GM18858 (cell line): ENCODE data around the gene STARD3.

ENCODE experiments used
- ATAC-seq: cut with Tn5 transposase; IDR thresholded peaks from one replicate; pipeline ENCODE4 v1.9.1; 2021; ENCODE audit not compliant: unreplicated experiment

STARD3 gene

DNA sequence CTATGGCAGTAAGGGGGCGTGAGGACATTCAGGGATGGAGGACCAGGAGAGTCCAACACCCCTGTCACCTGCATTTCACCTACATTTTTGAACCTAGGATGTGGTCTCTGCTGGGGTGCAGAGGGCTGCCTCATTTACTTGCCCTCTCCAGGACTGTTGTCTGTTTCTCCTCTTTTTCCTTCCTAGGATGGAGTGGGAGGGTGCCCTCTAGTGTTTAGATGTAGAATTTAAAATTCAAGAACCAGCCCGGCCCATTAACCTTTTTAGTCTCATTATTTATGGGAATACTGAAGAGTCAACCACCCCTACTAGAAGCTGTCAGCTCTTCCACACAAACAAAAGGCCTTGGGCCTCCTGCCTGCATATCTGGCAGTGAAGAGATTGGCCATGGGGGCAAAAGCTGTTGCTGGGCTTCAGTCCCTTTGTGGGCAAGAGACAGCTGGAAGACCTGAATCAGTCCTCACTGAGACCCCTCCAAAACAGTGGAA lies 2.5 kb upstream of the STARD3 start:
- no peak for ATAC-seq

DNA sequence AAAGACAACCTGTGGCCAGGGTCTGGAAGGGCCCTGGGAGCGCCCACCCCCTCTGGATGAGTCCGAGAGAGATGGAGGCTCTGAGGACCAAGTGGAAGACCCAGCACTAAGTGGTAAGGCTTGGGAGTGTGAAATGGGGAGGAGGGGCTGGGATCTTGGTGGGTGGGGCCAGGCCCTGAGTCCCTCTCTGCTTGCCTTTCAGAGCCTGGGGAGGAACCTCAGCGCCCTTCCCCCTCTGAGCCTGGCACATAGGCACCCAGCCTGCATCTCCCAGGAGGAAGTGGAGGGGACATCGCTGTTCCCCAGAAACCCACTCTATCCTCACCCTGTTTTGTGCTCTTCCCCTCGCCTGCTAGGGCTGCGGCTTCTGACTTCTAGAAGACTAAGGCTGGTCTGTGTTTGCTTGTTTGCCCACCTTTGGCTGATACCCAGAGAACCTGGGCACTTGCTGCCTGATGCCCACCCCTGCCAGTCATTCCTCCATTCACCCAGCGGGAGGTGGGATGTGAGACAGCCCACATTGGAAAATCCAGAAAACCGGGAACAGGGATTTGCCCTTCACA lies 1.2 kb upstream of the STARD3 start:
- no peak for ATAC-seq

DNA sequence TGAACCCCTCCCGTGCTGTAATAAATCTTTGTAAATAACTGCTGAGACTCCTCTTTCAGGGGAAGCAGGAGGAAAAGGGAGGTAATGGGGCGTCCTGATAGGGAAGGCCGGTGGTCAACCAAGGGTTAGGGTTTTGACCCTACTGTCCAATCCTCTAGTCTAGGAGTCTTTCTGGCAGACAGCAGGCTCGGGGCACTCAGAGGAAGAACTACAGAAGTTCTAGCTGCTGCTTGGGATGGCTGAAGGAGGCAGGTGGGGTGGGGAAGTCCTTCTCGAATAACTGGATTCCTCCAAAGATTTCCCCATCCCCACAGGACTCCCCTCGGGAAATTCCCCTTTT lies 387 bp upstream of the STARD3 start:
- no peak for ATAC-seq

DNA sequence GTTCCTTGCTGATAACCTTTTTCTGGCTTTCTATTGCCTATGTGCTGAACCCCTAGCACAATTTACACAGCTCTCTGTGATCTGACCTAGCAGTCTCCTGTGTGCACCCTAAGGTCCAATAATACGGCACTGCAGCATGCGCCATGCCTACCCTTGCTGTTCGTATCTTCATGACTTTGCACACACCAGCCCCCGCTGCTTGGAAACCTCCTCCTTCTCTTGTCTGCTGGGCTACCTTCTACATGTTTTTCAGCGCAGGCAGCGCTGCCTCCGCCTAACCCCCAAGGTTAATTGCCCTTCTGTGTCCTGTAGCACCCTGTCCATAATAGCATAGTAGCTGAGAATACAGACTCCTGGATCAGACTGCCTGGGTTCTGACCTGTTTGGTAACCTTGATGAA lies 1.4 kb downstream of the STARD3 start:
- no peak for ATAC-seq

DNA sequence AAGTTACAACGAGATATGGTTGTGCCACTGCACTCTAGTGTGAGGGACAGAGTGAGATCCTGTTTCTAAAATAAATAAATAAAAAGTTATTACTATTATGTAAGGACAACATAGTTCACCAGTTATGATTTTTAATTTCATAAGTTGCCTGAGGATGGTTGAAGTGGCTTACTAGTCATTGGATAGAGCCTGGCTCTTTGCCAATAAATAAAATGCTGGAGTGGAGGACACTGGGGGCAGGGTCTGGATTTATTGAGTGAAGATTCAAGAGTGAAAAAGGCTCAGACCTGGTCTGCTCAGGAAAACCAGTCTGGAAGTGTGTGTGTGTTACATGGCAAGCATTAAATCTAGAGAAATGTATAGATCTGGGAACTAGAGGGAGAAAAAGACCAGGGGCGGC lies 2.1 kb downstream of the STARD3 start:
- no peak for ATAC-seq

DNA sequence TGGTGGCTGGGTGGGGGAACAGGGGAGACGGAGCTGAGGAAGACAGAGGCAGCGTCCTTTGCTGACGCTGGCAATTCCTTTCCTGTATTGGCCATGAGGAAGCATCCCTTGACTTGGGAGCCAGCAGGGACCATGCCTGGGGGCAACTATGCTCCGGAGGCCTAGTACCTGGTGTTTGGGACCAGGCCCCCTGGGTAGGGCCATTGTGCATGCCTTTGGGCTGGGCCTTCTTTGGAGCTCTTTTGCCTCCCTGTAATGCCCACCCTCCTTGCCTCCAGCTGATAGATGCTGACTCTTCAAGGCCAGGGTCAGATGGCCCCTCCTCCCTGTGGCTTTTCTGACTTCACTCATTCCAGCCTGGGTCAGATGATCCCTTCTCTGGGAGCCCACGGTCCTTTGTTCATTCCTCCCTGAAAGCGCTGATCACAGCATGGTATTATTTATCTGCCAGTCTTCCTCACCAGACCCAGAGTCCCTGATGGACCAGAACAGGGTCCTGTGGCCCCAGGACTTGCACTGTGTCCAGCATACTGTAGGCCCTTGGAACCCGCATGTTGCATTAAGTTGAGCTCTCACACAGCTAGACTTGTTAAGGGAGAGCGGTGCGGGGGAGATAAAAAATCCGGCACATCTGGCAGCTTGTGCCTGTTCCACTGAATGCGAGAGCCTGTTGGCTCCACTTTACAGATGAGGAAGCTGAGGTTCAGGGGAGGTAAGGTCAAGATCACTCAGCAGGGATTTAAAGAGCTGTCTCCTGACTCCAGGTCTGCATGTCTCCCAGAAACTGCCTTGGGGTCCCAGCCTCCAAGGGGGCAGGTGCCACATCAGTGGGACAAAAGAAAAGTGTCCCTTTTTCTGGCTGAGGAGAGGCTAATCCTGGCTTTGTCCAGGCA lies 2.9 kb downstream of the STARD3 start:
- no peak for ATAC-seq

DNA sequence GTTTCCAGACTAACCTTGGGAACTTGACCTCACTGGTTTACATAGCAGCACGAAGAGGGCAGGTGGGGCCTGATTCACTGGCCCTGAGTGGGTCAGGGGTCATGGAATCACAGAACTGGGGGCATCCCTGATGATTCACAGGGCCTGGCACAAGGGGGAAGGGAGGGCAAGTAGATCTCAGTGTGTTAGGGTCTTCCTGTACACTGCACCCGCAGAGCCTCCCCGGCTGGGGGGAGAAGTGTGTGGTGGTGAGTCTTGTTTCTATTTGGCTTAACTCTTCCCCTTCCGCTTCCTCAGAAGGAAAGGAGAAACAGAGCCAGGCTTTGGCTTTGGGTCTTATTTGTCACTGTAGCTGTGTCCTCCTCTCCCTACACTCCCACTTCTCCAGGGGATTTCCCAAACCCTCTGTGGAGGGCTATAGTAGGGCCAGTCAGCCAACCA lies 3.7 kb downstream of the STARD3 start:
- no peak for ATAC-seq

DNA sequence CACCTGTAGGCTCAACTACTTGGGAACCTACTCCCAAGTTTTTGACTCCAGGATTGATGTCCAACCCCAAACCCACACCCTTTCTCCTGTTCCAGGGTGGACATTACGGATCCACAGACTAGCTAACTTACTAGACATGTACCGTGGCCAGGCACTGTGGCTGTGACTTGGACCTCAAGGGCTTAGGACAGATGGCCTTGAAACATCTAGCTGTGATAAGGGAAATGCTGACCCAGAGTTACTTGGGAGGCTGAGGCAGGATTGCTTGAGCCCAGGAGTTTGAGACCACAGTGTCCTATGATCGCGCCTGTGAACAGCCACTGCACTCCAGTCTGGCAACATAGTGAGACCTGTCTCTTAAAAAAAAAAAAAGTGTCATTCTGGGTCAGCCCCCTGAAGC lies 4.2 kb downstream of the STARD3 start:
- no peak for ATAC-seq

DNA sequence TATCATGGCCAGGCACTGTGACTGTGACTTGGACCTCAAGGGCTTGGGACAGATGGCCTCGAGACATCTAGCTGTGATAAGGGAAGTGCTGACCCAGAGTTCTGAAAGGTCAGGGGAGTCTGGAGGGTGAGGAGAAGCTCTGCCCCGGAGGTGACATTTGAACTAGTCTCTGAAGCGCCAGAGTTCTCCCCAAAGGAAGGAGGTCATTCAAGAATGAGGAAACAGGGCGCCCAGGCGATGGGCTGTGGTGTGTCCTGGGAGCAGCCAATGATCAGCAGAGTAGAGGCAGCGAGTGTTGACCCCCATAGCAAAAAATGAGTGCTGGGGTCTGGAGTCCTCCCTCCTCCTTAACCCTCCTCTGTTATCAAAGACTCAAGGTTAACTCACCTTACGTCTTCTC lies 4.9 kb downstream of the STARD3 start:
- ATAC-seq = no peak

DNA sequence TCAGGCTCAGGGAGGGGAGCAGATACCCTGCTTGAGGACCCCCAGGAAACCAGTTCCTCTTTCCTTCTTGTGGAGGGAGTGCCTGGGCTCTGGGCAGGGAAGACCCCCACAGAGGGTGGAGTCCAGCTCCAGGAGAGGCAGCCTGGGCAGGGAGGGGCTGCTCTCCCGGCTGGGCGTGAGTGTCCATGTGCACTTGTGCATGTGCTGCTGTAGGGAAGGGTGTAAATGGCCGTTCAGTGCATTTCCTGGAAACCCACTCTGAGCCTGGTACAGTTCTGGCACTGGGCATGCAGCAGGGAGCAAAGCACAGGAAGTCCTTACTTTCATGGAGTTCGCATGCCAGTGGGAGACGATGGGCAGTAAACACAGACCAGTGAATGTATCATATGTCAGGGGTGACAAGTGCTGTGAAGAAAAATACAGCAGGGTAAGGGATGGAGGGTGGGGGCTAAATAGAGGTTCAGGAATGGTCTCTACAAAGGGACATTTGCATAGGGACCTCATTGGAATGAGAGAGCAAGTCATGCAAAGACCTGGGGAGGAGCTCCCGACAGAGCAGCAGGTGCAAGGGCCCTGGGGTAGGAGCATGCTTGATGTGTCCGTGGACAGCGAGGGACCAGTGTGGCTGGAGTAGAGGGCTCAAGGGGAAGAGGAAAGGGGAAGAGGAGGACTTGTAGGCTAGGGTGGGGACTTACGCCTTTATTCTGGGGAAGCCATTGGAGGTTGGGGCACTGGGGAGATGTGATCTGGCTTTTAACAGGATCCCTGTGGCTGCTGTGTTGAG lies 5.5 kb downstream of the STARD3 start:
- ATAC-seq = no peak

DNA sequence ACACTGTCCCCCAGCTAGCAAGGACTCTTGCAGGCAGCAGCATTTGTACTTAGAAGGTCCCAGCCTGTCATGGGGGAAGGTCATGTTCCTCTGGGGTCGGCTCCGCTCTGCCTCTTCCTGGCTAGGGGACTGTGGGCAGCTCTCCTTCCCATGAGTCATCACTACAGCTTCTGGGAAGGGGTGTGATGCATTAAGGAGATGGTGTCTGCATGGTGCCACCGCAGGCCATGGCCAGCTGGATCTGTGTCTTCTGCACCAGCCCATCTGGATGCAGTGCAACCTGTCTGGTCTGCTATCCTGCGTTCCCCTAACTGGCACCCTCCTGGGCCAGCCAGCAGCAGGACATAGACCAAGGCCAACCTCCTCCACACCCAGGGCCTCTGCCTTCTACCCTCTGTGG lies 6.3 kb downstream of the STARD3 start:
- ATAC-seq = no peak

DNA sequence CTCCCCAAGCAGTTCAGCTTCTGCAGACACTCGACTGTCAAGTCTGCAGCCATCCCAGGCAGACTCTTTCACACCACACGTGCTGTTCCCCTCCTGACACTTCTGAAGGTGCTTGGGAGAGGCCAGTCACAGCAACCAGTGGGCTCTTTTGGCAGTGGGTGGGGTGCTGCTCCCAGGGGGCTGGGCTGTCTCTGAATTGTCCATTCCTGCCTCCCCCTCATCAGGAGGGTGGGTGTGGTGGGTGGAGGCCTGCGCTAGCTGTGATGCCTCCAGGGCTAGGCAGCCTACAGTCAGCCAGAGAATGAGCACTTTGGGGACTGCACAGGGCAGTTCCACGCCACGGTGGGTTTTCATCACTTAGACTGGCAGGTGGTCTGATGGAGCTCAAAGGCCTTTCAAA lies 10.3 kb downstream of the STARD3 start:
- ATAC-seq = no peak

DNA sequence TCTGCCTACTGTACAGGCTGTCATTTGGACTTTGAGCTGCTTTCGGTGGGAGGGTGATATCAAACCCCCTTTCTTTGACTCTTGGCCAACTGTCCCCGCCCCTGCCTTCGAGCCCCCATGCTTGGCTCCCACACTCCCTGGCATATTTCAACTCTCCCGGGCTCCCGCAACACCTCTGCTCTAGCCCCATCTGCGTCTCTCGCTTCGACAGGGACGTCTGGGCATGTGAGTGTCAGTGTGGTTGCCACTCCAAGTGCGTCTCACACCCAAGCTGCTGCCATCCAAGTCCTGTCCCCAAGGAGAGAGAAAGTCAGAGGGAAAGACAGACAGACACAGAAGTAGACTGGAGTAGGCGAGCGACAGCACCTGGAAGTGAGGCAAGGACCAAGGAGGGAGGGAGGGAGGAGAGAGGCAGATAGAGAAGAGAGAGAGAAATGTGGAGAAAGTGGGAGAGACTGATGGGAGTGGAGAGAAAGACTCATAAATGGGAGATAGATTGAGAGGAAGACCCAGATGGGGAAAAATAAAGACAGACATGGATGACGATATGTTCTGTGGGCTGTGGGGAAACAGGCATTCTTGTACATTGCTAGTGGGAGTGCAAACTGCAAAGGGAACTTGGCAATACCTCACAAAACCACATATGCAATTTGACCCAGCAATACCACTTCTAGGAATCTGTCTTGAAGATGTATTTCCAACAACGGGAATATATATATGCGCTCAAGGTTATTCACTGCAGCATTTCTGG lies 11.8 kb downstream of the STARD3 start:
- ATAC-seq = no peak

DNA sequence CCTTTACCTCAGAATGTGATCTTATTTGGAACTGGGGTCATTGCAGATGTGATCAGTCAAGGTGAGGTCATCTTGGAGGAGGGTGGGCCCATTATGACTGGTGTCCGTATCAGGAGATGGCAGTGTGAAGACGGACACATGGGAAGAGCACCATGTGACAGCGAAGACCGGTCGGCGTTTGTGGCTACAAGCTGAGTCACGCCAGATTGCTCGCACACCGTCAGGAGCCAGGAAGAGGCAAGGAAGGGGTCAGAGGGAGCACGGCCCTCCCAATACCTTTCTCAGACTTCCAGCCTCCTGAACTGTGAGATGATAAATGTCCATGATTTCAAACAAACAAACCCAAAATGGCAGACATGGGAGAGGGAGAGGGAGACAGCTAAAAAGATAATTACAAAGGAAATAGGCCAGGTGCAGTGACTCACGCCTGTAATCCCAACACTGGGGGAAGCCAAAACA lies 13.2 kb downstream of the STARD3 start:
- no peak for ATAC-seq

DNA sequence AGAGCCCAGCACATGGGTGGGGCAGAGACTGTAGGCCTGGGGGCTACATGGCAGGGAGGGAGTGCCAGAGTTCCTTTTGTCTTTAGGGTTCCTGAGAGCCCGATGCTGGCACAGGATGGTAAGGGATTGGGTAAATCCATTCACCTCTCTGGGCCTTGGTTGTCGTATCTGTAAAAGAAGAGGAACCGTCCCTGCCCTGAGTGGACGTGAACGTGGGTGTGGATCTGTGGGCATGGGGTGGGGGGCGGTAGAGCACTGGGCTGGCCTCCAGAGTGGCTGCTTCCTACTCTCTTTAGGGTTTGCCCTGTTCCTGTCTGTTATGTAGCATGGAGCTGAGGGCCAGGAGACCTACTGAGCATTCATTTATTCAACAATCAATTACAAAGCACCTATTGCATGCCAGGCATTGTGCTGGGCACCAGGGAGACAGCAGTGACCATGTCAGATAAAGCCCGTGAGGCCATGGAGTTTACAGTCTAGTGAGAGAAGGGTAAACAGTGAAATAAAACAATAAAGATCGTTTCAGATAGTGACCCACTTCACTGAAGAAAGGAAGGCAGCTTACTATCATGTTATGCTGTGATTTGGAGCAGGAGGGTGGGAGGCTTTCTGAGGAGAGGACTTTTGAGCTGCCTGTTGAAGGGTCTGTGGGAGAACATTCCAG lies 15.1 kb downstream of the STARD3 start:
- no peak for ATAC-seq

DNA sequence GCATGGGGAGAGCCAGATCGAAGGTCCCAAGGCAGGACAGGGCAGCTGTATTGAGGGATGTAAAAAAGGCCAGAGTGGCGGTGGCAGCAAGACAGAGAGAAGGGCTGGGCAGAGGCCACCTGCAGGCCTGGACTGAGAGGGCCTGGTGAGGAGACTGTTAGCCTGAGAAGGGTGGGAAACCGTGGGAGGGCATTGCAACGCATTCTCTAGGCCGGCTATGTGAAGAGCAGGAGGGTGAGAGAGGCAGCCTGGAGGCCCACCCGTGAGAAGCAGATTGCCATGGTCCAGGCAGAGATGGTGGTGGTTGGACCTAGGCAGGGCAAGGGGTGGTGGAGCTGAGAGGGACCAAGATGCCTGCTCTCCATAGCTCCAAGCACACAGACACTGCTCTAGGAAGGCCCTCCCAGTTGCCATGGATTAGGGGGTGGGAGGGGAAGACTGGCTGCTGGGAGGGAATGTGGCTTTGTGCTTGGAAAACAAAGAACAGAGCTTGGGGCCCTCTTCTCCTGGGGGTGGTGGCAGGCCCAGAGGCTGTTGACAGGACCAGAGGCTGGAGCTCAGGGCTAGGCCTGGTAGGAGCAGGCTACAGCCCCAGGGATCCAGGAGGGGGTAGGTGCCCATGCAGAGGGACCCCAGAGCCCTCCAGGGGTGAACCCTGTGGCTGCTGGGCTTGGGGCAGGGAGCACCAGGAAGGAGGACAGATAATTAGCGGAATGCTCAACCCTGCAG lies 15.8 kb downstream of the STARD3 start:
- no peak for ATAC-seq

DNA sequence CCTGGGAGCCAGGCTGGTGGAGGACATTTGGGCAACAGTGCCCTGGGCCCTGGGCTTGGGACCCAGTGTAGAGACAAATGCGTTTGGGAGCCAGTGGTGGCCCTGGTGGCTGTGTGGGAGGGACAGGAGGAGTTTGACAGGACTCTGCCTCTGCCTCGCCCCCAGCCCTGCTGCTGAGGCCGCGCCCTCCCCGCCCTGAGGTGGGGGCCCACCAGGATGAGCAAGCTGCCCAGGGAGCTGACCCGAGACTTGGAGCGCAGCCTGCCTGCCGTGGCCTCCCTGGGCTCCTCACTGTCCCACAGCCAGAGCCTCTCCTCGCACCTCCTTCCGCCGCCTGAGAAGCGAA lies 16.3 kb downstream of the STARD3 start:
- no peak for ATAC-seq

DNA sequence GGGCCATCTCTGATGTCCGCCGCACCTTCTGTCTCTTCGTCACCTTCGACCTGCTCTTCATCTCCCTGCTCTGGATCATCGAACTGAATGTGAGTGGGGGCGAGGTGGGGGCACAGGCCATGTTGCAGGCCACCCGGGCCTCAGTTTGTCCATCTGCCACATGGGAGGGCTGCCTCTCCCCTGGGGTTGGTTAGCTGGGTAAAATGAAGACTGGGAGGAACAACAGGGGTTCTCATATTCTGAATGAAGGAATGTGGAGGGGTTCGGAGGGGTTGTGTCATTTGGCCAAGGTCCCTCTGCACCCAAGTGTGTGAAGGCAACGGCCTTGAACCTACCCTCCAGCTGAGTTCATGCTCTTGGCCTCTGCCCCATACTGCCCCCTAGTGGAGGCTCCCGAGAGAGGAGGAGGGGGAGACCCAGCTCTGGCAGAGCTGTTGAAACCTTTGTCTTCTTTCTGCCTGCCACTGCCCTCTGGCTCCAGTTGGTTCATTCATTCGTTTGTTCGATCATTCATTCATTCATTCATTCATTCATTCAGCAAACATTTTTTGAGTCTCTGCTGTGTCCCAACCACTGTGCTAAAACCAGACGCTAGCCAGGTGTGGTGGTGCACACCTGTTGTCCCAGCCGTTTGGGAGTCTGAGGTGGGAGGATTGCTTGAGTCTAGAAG lies 16.9 kb downstream of the STARD3 start:
- no peak for ATAC-seq

DNA sequence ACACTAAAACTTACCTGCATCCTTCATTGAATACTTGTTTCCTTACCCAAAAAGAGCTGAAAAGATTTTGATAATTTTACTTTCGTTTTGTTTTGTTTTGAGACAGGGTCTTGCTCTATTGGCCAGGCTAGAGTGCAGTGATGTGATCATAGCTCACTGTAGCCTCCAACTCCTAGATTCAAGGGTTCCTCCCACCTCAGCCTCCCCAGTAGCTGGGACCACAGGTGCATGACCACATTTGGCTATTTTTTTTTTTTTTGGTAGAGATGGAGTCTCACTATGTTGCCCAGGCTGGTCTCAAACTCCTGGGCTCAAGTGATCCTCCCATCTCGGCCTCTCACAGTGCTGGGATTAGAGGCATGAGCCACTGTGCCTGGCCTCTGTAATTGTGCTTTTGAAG lies 18.2 kb downstream of the STARD3 start:
- no peak for ATAC-seq
